K562 (cell line): ENCODE results near the gene ACTRT2. TPM values are rescaled to one million over a fixed set of nuclear protein-coding genes. Genes with fewer than 3 reads are reported as not detected.

Source experiments
- BCOR ChIP-seq: fragments of 450-650 bp; IDR thresholded peaks from 2 replicates; pipeline ENCODE4 v1.6.1; 2016
- CBX8 ChIP-seq: fragments of 200-600 bp; sonication (generic); IDR thresholded peaks from 2 replicates; pipeline ENCODE4 v1.6.1; 2012; ENCODE audit warnings: borderline replicate concordance, mixed run types, low read depth, mild to moderate bottlenecking, moderate library complexity, mixed read lengths, low read length, control low read depth, inconsistent platforms; ENCODE audit not compliant: poor library complexity, severe bottlenecking; ENCODE audit errors: extremely low read depth
- FOS ChIP-seq: IDR thresholded peaks from 3 replicates; pipeline ENCODE4 v1.6.1; 2011; ENCODE audit not compliant: insufficient read length; ENCODE audit errors: extremely low read depth
- HDAC1 ChIP-seq, 2 experiments: fragments of 450-650 bp; IDR thresholded peaks; 2 replicates each; pipeline ENCODE4 v1.6.1; 2016 to 2017; ENCODE audit warnings: inconsistent platforms in 1 of 2, mild to moderate bottlenecking in 1 of 2, moderate library complexity in 1 of 2
- NCOA4 ChIP-seq: fragments of 450-650 bp; IDR thresholded peaks from 2 replicates; pipeline ENCODE4 v1.6.1; 2018; ENCODE audit warnings: mild to moderate bottlenecking; ENCODE audit not compliant: partially characterized antibody
- NFXL1 ChIP-seq: fragments of 450-650 bp; formaldehyde crosslinking; IDR thresholded peaks from 2 replicates; pipeline ENCODE4 v1.4.0; 2021; ENCODE audit warnings: mild to moderate bottlenecking
- PHF20 ChIP-seq: fragments of 450-650 bp; IDR thresholded peaks from 2 replicates; pipeline ENCODE4 v1.6.1; 2018; ENCODE audit not compliant: partially characterized antibody
- POLR2B ChIP-seq: fragments of 450-650 bp; IDR thresholded peaks from 2 replicates; pipeline ENCODE4 v1.6.1; 2018; ENCODE audit warnings: low read depth; ENCODE audit not compliant: partially characterized antibody
- ZNF583 ChIP-seq: fragments of 250-450 bp; sonication (Bioruptor Pico); IDR thresholded peaks from 2 replicates; pipeline ENCODE4 v1.4.0; 2020
- ZNF584 ChIP-seq: fragments of 200-800 bp; sonication (Bioruptor generic); IDR thresholded peaks from 2 replicates; pipeline ENCODE4 v1.6.1; 2016; ENCODE audit warnings: low read depth, mild to moderate bottlenecking, missing genetic modification characterization, missing compliant biosample characterization
- polyA plus RNA-seq, 8 experiments: library from polyadenylated mRNA; depleted of rRNA in 4 of 8; stranded (reverse) in 5 of 8; unstranded in 3 of 8; fragments of >200 nt; fragmentation: Nextera tagmentation in 2 of 8; fragmentation: Illumina TruSeq in 1 of 8; extraction: Ambion mirVana in 2 of 8; extraction: Trizol in 1 of 8; gene quantifications; 2 replicates each; pipeline versions ENCODE4 v1.2.1 to v1.2.3, GENCODE V29; 2011 to 2014; ENCODE audit warnings: inconsistent platforms in 1 of 8, missing spikeins in 1 of 8
- total RNA-seq, 7 experiments: library from RNA; depleted of rRNA in 6 of 7; stranded (reverse); fragments of >200 nt in 6 of 7; fragmentation: Illumina TruSeq in 2 of 7; extraction: Trizol in 2 of 7; gene quantifications; 2 replicates each; pipeline versions ENCODE4 v1.2.1 to v1.2.3, GENCODE V29; 2011 to 2021; ENCODE audit warnings: low replicate concordance in 1 of 7
- TF ChIP-seq, protein P1 (sequence below): fragments of 450-650 bp; IDR thresholded peaks from 2 replicates; pipeline ENCODE4 v1.6.1; 2017; ENCODE audit warnings: antibody characterized with exemption, mild to moderate bottlenecking

ACTRT2 gene
- total and polyA plus RNA-seq, 9 of the 15 experiments (the other 6 are each of a cell fraction or from before 2014, with no cell fraction given), result not detected

DNA sequence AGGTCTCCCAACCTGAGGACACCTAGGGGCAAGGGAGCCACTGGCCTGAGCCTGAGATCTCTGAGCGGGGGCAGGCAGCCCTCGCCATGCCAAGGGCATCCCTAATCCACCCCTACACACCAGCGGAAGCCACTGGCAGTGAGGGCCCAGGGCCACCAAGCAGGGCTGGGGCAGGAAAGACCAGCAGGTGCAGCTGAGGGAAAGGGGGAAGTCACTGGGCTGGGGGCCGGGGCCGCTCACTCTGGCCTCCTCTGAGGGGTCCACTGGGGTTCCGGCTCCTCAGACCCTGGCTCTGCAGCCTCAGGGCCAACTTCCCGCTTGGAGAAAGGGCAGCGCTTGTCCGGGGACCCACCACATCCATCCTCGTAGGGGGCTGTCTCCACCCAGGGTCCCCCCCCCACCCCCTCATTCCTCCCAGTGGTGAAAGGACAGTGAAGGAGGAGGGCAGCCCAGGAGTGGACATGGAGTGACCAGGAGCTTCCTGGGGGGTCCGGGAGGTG is 42.5 kb upstream of the ACTRT2 start (continued):
- no peak for TF ChIP-seq ZNF584
- TF ChIP-seq, protein P1, sequence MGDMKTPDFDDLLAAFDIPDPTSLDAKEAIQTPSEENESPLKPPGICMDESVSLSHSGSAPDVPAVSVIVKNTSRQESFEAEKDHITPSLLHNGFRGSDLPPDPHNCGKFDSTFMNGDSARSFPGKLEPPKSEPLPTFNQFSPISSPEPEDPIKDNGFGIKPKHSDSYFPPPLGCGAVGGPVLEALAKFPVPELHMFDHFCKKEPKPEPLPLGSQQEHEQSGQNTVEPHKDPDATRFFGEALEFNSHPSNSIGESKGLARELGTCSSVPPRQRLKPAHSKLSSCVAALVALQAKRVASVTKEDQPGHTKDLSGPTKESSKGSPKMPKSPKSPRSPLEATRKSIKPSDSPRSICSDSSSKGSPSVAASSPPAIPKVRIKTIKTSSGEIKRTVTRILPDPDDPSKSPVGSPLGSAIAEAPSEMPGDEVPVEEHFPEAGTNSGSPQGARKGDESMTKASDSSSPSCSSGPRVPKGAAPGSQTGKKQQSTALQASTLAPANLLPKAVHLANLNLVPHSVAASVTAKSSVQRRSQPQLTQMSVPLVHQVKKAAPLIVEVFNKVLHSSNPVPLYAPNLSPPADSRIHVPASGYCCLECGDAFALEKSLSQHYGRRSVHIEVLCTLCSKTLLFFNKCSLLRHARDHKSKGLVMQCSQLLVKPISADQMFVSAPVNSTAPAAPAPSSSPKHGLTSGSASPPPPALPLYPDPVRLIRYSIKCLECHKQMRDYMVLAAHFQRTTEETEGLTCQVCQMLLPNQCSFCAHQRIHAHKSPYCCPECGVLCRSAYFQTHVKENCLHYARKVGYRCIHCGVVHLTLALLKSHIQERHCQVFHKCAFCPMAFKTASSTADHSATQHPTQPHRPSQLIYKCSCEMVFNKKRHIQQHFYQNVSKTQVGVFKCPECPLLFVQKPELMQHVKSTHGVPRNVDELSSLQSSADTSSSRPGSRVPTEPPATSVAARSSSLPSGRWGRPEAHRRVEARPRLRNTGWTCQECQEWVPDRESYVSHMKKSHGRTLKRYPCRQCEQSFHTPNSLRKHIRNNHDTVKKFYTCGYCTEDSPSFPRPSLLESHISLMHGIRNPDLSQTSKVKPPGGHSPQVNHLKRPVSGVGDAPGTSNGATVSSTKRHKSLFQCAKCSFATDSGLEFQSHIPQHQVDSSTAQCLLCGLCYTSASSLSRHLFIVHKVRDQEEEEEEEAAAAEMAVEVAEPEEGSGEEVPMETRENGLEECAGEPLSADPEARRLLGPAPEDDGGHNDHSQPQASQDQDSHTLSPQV, result no peak
- TF ChIP-seq POLR2B, result no peak
- TF ChIP-seq PHF20, result no peak
- no peak for TF ChIP-seq BCOR
- TF ChIP-seq CBX8, result no peak
- TF ChIP-seq FOS, result no peak
- no peak for TF ChIP-seq NFXL1 (CRISPR knock-in tag)
- TF ChIP-seq HDAC1 (IDR thresholded peaks at IDR 0.05), result no peak
- TF ChIP-seq NCOA4, result no peak
- no peak for TF ChIP-seq ZNF583
